ENCODE measurements around the gene CD14.
"Not testable (repeated sequence)": the region's sequence is repeated elsewhere in the genome, so short reads cannot be mapped to it uniquely, and the experiment has no call there.

Gene CD14

DNA sequence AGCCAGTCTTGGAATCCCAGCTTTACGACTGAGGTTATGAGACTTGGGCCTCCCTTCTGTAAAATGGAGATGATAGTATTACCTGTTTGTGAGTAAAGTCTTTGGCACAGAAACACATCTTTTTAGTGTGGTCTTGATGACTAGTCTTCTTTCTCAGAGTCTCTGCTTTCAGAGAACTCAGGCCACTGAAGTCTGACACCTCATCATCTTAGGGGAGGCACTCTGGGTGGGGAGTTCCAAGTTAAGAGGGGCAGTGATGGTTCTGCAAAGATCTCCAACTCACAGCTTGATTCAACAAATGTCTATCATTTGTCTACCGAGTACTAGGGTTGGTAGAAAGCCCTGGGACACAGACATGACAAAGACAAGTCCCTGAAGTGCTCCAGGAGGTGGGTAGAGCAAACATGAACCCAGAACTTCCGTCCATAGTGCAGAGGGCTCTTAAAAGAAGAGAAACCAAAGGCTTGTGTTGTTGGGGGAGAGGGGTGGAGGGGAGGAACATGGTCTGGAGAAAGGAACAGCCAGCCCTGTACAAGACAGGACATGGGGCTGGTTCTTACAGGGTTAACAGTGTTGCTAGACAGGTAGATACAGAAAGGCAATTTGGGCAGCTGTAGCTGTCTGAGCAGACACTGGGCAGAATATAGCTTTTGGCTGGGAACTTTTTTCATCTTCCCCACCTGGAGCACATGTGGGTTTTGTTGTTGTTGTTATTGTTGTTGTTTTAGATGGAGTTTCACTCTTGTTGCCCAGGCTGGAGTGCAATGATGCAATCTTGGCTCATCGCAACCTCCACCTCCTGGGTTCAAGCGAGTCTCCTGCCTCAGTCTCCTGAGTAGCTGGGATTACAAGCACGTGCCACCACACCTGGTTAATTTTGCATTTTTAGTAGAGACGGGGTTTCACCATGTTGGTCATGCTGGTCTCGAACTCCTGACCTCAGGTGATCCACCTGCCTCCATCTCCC is 2.6 kb upstream of the CD14 start:
- no peak for DNase-seq (ENCODE audit: low read depth)

DNA sequence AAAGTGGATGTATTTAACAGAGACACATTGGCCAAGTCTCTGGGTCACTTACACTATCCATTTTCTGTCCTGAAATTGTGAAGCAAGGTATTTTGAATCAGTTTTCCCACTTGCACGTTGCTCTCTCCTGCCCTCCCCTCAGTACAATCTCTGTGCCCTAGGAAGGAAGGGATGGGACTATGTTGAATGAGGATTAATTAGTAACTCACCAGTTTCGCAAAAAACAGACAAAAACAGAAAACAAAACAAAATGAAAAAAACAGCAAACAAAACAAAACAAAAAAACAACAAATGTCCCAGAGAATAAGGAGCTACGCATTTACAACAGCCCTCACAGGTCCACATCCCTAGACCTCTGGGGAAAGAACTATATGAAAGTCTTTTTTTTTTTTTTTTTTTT is 1.1 kb upstream of the CD14 start:
- no peak for DNase-seq (ENCODE audit: low read depth)

DNA sequence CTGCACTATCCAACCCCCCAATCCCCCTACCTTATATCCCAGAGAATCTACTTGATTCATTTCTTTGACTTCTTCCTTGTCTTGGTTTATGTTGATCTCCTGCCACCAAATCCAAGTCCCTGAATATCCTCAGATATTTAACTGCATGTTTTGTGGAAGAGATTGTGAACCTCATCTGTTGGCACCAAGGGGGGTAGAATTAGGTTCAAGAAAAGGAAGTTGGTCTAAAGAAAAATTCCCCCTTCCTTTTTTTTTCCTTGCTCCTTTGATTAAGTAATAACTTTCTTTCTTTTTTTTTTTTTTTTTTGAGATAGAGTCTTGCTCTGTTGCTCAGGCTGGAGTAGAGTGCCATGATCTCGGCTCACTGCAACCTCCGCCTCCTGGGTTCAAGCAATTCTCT is 526 bp upstream of the CD14 start:
- DNase-seq (ENCODE audit: low read depth): peak; percentile 8

DNA sequence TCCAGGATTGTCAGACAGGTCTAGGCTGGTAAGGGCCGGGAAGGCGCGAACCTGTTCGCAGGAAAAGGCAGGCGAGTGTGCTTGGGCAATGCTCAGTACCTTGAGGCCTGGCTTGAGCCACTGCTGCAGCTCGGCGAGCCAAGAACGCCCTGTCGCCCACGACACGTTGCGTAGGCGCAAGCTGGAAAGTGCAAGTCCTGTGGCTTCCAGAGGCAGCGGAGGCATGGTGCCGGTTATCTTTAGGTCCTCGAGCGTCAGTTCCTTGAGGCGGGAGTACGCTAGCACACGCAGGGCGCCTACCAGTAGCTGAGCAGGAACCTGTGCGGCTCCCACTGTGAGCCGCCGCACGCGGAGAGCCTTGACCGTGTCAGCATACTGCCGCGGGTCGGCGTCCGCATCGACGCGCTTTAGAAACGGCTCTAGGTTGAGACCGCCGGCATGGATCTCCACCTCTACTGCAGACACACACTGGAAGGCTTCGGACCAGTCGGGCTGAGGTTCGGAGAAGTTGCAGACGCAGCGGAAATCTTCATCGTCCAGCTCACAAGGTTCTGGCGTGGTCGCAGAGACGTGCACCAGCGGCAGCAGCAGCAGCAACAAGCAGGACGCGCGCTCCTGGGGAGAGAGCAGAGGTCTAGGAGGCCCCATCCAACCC is 482 bp downstream of the CD14 start:
- DNase-seq (ENCODE audit: low read depth): peak; percentile 69

DNA sequence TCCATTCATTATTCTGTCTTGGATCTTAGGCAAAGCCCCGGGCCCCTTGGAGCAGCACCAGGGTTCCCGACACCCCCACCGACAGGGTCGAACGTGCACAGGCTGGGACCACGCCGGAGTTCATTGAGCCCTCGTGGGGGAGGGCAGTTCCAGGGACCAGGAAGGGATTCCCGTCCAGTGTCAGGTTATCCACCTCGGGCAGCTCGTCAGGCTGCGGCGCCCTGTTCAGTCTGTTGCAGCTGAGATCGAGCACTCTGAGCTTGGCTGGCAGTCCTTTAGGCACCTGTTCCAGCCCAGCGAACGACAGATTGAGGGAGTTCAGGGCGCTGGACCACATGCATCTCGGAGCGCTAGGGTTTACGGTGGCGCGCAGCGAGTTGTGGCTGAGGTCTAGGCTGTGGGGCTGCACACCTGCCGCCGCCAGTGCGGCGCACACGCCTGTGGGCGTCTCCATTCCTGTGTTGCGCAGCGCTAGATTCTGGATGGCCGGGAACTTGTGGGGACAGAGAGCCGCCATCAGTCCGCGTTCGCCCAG is 1.1 kb downstream of the CD14 start:
- DNase-seq (ENCODE audit: low read depth): no peak

DNA sequence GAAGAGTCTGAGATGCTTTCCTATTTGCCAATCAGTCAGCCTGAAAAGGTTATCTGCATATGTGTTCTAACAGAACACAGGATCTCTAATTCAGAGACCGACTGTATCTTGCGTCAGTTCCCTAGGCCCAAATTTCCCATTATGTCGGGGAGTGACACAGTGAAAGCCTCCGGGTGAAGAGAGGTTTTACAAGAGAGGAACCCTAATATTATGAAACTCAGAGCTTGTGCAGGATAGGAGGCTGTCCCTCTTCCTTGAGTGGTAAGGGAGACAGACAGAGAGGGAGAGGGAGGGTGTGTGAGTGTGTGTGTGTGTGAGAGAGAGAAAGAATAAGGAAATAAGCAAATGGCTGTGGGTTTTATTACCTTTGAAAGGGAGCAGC is 1.9 kb downstream of the CD14 start:
- no peak for DNase-seq (ENCODE audit: low read depth)

DNA sequence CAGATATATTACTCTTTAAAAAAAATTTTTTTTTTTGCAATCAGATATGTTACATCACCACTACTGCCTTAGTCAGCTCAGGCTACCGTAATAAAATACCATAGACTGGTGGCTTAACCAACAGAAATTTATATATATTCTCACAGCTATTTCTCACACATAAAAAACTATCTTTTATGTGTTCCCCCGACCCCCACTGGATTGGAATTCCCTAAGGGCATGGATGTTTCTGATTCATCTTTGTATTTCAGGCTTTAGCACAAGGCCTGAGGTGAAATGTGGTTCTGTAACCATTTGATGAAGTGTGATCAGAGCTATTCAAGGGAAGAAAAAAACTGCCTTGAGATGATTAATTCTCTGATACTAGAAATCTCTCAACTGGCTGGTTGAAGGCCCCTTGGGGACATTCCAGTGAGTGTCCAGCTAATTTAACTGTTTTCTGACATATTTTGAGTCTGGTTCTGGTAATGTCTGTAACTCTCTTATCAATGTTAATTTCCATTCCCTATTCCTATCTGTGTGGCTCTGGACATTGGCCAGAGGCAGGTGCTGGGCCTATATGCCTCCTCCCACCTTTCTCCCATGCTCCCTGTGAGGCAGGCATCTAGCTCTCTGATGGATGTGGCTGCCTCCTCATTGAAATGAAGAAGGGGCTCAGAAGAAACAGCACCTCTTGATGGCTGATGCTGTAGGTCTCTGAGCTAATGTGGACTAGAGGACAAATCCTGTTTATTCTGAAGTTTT is 2.5 kb downstream of the CD14 start:
- peak; percentile 75 for DNase-seq (ENCODE audit: low read depth)

DNA sequence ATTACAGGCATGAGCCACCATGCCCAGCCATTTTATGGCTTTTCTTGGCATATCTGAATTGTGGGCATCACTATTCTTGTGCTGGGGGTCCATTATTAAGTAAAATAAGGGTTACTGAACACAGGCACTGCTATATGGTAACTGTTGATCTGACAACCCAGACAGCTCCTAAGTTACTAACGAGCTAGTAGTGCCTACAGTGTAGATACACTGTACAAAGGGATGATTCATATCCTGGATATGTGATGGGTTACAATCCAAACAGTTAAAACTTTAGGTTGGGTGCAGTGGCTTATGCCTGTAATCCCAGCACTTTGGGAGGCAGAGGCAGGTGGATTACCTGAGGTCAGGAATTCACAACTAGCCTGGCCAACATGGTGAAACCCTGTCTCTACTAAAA is 4.3 kb downstream of the CD14 start:
- peak; percentile 55 for DNase-seq (ENCODE audit: low read depth)

DNA sequence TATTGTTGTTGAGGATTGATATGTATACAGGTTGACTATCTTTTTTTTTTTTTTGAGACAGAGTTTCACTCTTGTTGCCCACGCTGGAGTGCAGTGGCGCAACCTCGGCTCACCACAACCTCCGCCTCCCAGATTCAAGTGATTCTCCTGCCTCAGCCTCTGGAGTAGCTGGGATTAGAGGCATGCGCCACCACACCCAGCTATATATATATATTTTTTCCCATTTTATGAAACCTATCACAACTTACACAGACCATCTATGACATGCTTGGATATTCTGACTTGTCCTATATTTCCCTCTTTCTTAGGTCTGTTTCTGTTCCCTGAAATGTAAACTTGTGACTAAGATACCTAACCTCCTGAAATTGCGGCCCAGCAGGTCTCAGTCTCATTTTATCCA is 5.0 kb downstream of the CD14 start:
- peak; percentile 19 for DNase-seq (ENCODE audit: low read depth)

DNA sequence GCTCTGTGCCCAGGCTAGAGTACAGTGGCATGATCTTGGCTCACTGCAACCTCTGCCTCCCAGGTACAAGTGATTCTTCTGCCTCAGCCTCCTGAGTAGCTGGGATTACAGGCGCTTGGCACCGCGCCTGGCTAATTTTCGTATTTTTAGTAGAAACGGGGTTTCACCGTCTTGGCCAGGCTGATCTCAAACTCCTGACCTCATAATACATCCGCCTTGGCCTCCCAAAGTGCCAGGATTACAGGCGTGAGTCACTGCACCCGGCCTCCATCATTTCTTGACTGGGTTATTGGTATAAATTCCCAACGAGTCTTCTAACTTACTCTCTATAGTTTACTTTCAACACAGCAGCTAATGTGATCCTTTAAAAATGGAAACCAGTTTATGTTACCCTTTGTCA is 8.1 kb downstream of the CD14 start:
- DNase-seq (ENCODE audit: low read depth): not testable (repeated sequence)

DNA sequence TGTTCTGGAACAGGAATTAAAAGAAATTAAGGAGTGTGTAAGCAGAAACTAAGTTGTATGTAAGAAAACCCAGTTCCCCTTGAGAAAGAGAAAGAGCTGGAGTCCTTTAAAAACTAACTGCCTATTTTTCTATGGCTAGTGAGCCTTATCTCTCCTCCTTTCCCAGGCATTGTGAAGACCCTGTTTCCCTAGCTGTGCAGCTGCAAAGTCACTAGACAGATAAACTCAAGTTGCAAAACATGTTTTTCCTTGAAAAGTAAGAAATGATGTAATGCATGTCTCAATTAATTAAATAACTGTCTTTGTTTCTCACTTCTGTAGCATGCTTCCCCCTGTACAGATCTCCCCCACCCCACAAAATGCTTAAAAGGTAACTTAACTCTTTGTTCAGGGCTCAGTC is 9.9 kb downstream of the CD14 start:
- not testable (repeated sequence) for DNase-seq (ENCODE audit: low read depth)

DNA sequence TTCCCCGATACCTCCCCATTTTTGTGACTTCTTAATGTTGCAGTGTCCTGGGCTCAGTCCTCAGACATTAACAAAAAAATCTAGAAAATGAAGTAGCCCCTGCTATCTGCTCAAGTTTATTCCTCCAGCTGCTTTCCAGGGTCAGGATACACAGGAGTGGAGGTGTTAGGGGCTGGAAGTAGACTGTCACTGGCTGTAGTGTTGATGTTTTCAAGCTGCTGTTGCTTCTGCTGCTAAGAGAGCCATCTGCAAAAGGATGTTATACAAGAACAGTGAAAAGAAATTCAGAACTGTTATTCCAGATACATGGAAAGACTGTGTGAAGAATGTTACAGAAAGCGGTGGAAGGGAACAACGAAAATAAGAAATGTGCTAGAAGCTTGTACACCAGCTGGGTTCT is 10.7 kb downstream of the CD14 start:
- no peak for DNase-seq (ENCODE audit: low read depth)

DNA sequence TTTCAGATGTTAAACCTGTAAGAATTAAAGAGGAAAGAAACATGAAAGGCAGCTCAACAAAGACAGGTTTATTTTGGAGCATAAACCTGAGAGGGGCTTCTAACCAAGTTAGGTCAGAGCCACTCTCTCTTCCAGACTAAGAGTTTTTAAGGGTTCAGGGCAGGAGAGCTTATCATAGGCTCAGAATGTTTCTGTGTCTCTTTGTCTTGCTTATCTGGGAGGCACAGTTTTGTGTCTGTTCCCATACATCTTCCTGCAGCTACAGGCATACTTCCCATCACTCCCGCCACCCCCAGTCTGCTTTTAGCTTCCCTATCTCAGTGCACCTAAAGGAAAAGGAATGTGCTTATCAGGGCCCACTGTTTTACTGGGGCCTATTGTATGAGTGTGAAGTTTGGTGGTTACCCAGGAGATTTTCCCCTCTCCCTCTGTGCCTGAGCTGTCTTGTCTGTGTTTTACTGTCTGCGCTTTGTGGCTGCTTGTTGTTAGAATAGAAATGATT is 21.9 kb downstream of the CD14 start:
- DNase-seq (ENCODE audit: low read depth): no peak

DNA sequence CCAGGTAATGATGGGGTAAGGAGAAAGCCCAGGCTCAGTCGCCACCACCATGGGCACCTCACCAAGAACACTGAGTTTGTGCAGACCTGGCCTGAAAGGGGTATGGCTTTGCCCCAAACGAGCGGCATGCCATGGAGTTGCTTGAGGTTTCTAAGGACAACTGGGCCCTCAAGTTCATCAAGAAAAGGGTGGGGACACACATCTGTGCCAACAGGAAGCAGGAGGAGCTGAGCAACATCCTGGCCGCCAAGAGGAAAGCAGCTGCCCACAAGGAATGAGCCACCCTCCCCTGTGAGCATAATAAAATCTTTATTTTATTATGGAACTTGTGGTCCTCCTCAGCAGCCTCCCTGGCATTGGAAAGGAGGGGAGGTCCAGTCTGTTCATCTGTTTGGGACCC is 23.8 kb downstream of the CD14 start:
- DNase-seq (ENCODE audit: low read depth): peak; percentile 20

DNA sequence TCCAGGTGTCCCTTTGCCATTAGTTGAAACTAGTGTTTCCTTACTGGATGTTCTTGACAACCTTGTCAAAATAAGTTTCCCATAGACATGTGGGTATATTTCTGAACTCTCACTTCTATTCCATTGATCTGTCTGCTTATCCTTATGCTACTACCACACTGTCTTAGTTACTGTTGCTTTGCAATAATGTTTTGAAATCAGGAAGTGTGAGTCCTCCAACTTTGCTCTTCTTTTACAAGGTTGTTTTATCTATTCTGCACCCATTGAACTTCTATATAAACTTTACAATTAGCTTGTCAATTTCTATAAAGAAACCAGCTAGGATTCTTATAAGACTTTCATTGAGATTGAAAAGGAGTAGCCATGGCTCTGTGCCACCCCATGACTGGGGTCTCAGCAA is 24.3 kb downstream of the CD14 start:
- DNase-seq (ENCODE audit: low read depth): no peak

DNA sequence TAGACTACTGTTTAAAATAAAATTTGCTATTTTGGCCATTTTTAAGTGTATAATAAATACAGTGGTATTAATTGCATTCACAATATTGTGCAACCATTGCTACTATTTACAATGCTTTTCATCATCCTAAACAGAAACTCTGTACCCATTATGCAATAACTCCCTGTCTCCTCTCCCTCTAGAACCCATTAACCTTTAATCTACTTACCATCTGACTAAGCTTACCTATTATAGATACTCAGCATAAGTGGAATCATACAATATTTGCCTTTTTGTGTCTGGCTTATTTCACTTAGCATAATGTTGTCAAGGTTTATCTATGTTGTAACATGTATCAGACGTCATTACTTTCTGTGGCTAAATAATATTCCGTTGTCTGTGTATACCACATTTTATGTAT is 25.9 kb downstream of the CD14 start:
- no peak for DNase-seq (ENCODE audit: low read depth)

DNA sequence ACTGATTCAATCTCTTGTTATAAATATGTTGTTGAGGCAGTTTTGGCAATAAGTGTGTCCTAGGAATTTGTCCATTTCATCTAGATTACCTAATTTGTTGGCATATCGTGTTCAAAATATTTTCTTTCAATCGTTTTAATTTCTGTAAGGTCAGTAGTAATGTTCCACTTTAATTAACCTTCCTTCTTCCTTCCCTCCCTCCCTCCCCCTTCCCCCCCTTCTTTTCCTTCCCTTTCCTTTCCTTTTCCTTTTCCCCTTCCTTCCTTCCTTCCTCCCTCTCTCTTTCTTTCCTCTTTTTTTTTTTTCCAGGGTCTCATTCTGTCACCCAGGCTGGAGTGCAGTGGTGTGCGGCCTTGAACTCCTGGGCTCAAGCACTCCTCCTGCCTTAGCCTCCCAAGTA is 27.1 kb downstream of the CD14 start:
- no peak for DNase-seq (ENCODE audit: low read depth)

DNA sequence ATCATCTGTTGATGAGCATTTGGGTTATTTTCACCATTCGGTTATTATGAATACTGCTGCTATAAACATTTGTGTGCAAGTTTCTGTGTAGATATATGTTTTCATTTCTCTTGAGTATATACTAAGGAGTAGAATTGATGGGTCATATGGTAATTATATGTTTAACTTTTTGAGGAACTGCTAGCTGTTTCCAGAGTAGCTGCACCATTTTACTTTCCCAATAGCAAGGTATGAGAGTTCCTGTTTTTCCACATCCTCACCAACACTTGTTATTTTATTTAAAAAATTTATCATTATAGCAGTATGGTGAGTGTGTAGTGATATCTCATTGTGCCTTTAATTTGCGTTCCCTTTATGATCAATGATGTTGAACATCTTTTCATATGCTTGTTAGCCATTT is 29.2 kb downstream of the CD14 start:
- no peak for DNase-seq (ENCODE audit: low read depth)

DNA sequence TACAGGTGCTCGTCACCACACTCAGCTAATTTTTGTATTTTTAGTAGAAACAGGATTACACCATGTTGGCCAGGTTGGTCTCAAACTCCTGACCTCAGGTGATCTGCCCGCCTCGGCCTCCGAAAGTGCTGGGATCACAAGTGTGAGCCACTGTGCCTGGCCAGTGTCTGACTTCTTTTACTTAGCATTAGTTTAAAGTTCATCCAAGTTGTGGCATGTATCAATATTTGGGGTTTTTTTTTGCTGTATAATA is 29.6 kb downstream of the CD14 start:
- not testable (repeated sequence) for DNase-seq (ENCODE audit: low read depth)

DNA sequence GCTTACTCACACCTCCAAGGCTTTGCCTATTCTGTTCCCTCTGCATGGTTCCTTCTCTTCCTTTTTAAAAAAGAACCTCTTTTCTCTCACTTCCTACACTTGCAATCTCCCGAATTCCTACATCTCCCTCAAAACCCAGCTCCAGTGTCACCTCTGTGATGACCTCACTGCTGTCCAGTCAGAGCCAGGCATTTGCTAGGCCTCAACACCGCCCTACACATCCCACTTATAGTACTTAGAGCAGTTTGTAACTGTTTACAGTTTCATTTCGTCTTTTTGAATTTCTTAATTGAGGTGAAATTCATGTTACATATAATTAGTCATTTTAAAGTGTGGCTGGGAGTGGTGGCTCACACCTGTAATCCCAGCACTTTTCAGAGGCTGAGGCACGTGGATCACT is 30.8 kb downstream of the CD14 start:
- DNase-seq (ENCODE audit: low read depth): peak; percentile 8

DNA sequence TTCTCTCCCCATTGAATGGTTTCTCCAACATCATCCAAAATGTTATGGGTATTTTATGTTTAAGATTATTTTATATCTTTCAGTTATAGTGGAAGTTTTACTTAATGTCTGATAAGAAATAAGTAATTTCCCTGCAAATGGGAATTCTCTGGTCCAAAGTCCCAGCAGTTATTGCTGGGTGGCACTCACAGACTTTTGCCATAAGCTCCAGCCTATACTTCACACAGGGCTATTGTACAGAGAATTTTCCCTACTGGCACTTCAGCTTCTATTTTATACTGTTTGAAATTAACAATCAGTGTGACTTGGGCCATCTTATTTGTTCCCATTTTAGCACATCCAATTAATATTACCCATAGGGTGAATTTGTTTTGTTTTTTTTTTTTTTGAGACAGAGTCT is 32.9 kb downstream of the CD14 start:
- no peak for DNase-seq (ENCODE audit: low read depth)

DNA sequence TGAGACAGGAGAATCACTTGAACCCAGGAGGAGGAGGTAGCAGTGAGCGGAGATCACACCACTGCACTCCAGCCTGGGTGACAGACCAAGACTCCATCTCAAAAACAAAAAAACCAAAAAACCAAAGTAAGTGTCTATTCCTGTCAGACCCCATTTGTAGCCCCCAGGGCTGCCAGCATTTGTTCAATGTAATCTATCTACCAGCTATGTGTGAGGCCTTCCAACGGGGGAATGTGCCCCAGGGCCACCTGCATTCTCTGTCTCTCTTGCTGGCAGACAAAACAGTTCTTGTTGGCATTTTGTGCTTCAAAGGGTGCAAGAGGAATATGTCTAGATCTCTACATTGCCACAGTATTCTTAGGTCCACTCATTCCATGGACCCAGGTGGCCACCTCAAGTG is 34.1 kb downstream of the CD14 start:
- DNase-seq (ENCODE audit: low read depth): no peak

DNA sequence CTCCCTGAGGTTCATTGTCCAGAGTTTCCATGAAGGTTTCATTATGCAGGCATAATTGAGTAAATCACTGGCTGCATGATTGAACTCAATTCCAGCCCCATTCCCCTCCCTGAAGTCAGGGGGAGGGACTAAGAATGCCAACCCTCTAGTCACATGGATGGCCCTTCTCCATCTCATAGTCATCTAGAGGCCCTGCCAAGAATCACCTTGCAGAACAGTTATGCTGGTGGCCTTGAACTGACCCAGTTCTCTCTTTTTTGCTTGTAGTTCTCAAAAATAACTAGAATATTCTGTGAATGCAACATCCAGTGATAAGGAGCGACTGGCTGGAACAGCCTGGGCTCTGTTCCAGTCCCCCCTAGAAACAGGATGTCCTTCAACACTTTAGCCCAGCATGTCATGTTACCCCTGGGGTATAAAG is 36.6 kb downstream of the CD14 start:
- no peak for DNase-seq (ENCODE audit: low read depth)

Measured in ELR (cell line).